ENCODE measurements around the gene DNMBP. TPM values are rescaled to one million over a fixed set of nuclear protein-coding genes. Genes with fewer than 3 reads are reported as not detected.

DNMBP gene
- total and polyA plus RNA-seq, 2 of the 8 experiments (the other 6 are each of a cell fraction or from before 2014, with no cell fraction given), result 19.1 to 26.4 TPM

Other genes with a start within 250 kb of the DNMBP start
- 0.42 and 1.1 TPM in 2 replicates for gene ABCC2, start 227.3 kb downstream of the DNMBP start, total RNA-seq (2021; fragmentation: NEBNext Ultra II Directional; extraction: Animal tissue kit (Norgen Biotek cat#: 25700))
- gene ABCC2, start 227.3 kb downstream of the DNMBP start, polyA plus RNA-seq (2011; rRNA removed), result 0.44 and 0.74 TPM in 2 replicates
- 0.15 TPM in 1 of 2 replicates, not detected in the other for gene CPN1, start 71.9 kb upstream of the DNMBP start, total RNA-seq (2021; fragmentation: NEBNext Ultra II Directional; extraction: Animal tissue kit (Norgen Biotek cat#: 25700))
- 0.20 and 0.61 TPM in 2 replicates for gene CPN1, start 71.9 kb upstream of the DNMBP start, polyA plus RNA-seq (2011; rRNA removed)
- 32.0 and 32.2 TPM in 2 replicates for gene ERLIN1, start 176.1 kb upstream of the DNMBP start, total RNA-seq (2021; fragmentation: NEBNext Ultra II Directional; extraction: Animal tissue kit (Norgen Biotek cat#: 25700))
- gene ERLIN1, start 176.1 kb upstream of the DNMBP start, polyA plus RNA-seq (2011; rRNA removed), result 12.4 and 16.5 TPM in 2 replicates
- gene CHUK, start 219.6 kb upstream of the DNMBP start, total RNA-seq (2021; fragmentation: NEBNext Ultra II Directional; extraction: Animal tissue kit (Norgen Biotek cat#: 25700)), result 19.3 and 19.4 TPM in 2 replicates
- 3.0 and 5.9 TPM in 2 replicates for gene CHUK, start 219.6 kb upstream of the DNMBP start, polyA plus RNA-seq (2011; rRNA removed)

Measured in H1 (cell line).